Measurements from ENCODE around the gene PTMS.
"Not testable (repeated sequence)": the region's sequence is repeated elsewhere in the genome, so short reads cannot be mapped to it uniquely, and the experiment has no call there.

The PTMS gene

DNA sequence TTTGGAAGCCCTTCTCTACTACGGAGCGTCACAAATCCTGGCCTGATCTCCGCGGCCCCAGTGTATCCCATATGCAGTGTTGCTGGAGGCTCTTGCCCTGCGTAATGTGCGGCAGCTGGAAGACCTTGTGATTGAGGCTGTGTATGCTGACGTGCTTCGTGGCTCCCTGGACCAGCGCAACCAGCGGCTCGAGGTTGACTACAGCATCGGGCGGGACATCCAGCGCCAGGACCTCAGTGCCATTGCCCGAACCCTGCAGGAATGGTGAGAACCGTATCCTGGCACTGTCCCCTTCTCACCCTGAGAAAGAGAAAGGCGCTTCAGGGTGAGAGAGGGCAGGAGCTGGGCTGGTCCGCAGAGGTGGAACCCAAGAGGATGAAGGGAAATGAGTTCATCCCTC, 37.0 kb upstream of the PTMS start:
- H3K27ac ChIP-seq, result no peak overlapping the region
- TF ChIP-seq ZFX (IDR thresholded peaks at IDR 0.05; ENCODE audit: borderline replicate concordance), result no peak

DNA sequence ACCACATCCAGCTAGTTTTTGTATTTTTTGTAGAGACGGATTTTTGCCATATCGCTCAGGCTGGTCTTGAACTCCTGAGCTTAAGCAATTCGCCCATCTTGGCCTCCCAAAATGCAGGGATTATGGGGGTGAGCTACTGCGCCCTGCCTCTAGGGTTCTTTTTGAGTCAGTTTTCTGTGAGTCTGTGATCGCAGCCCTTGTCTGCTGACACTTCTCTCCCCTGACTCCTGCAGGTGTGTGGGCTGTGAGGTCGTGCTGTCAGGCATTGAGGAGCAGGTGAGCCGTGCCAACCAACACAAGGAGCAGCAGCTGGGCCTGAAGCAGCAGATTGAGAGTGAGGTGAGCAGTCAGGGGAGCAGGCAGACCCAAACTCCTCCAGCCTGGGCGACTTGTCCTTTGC, 36.0 kb upstream of the PTMS start:
- TF ChIP-seq, protein P1, sequence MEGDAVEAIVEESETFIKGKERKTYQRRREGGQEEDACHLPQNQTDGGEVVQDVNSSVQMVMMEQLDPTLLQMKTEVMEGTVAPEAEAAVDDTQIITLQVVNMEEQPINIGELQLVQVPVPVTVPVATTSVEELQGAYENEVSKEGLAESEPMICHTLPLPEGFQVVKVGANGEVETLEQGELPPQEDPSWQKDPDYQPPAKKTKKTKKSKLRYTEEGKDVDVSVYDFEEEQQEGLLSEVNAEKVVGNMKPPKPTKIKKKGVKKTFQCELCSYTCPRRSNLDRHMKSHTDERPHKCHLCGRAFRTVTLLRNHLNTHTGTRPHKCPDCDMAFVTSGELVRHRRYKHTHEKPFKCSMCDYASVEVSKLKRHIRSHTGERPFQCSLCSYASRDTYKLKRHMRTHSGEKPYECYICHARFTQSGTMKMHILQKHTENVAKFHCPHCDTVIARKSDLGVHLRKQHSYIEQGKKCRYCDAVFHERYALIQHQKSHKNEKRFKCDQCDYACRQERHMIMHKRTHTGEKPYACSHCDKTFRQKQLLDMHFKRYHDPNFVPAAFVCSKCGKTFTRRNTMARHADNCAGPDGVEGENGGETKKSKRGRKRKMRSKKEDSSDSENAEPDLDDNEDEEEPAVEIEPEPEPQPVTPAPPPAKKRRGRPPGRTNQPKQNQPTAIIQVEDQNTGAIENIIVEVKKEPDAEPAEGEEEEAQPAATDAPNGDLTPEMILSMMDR (IDR thresholded peaks at IDR 0.05), result no peak
- no peak for TF ChIP-seq ZFX (IDR thresholded peaks at IDR 0.05; ENCODE audit: borderline replicate concordance)
- no peak overlapping the region for H3K27ac ChIP-seq

- H3K27ac ChIP-seq, result no peak overlapping the region
- no peak for TF ChIP-seq ZFX (IDR thresholded peaks at IDR 0.05; ENCODE audit: borderline replicate concordance)
- TF ChIP-seq, protein P1 (IDR thresholded peaks at IDR 0.05), result no peak
Measured at GRCh38 chr12:6734506-6735387, 31.4 kb upstream of the PTMS start.

DNA sequence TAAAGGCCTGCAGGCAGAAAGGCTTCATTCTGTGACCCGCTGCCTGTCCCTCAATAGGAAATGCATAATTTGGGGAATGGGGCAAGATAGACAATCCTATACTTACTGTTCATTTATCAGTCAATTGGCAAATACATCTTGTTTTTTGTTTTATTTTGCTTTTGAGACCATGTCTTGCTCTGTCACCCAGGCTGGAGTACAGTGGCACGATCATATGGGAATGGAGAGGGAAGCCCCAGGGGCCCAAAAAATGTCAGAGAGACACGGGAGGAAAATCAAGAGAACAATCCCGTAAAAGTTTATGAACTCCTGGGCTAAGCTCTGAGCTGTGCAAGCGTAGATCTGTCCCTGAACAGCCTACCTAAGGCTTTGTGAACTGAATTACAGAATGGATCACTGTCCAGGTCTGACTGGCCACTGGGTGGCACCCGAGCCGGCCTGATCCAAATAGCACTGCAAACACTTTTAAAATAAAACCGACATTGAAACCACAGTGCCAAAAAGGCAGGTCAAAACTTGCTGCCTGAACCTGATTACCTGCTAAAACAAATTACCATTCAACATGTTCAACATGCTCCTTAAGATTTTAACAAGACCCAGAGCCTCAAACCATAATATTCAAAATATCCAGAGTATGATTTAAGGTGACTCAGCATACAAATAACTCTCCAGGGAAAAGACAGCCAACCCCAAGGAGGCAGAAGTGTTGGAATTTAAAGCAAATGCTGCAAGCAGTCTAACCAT, 30.5 kb upstream of the PTMS start:
- no peak for TF ChIP-seq ZFX (IDR thresholded peaks at IDR 0.05; ENCODE audit: borderline replicate concordance)
- TF ChIP-seq, protein P1 (IDR thresholded peaks at IDR 0.05), result peak; percentile 98

GRCh38 chr12:6736754-6737153, 29.4 kb upstream of the PTMS start:
- H3K27ac ChIP-seq, result no peak overlapping the region
- TF ChIP-seq, protein P1 (IDR thresholded peaks at IDR 0.05), result no peak
- TF ChIP-seq ZFX (IDR thresholded peaks at IDR 0.05; ENCODE audit: borderline replicate concordance), result no peak

More for the DNA sequence above, 30.5 kb upstream of the PTMS start:
- peak overlapping the region; percentile 38 for H3K27ac ChIP-seq

- not testable (repeated sequence) for H3K27ac ChIP-seq
Measured at GRCh38 chr12:6742080-6742479, 24.1 kb upstream of the PTMS start.

- TF ChIP-seq, protein P1 (IDR thresholded peaks at IDR 0.05), result no peak
- TF ChIP-seq ZFX (IDR thresholded peaks at IDR 0.05; ENCODE audit: borderline replicate concordance), result no peak
- no peak overlapping the region for H3K27ac ChIP-seq
Measured at GRCh38 chr12:6742834-6743233, 23.3 kb upstream of the PTMS start.

DNA sequence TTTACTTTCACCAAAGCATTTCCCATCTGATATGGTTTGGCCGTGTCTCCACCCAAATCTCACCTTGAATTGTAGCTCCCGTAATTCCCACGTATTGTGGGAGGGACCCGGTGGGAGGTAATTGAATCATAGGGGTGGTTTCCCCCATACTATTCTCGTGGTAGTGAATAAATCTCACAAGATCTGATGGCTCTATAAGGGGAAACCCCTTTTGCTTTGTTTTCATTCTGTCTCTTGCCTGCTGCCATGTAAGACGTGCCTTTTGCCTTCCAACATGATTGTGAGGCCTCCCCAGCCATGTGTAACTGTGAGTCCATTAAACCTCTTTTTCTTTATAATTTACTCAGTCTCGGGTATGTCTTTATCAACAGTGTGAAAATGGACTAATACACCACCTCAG, 22.9 kb upstream of the PTMS start:
- H3K27ac ChIP-seq, result not testable (repeated sequence)

Data from 22Rv1 (cell line).